Cardiac fibroblast (primary cell): Measurements from ENCODE around the gene C2orf81.

ENCODE experiments used
- DNase-seq, 2 donors: peaks; one replicate each; pipeline versions ENCODE4 v3.0.0 to v3.0.0-alpha.2; 2010; ENCODE audit warnings: low read depth in 2 of 2
- H3K4me3 ChIP-seq, 2 donors: replicated peaks in 1 of 2; 1 replicate in 1 of 2; 2 replicates in 1 of 2; pipeline ENCODE4 v1.5.1; 2011; ENCODE audit warnings: low read depth in 2 of 2, low read length in 2 of 2, mild to moderate bottlenecking in 2 of 2, moderate library complexity in 1 of 2
- CTCF ChIP-seq: IDR thresholded peaks from one replicate; pipeline ENCODE4 v1.5.1; 2011; ENCODE audit warnings: low read depth, mild to moderate bottlenecking, low read length, inconsistent platforms

Gene C2orf81

GRCh38 chr2:74458938-74459363, 37.5 kb upstream of the C2orf81 start:
- peak overlapping the region; percentile 86 to 90 for H3K4me3 ChIP-seq
- peak; percentile 14 to 16 for DNase-seq
- TF ChIP-seq CTCF: no peak

- TF ChIP-seq CTCF: no peak
- H3K4me3 ChIP-seq: peak within 1 kb of the TSS; percentile 86 to 90
- peak; percentile 100 for DNase-seq
These were observed 36.9 kb upstream of the C2orf81 start, which contains the start of gene WBP1 for GRCh38 chr2:74458132-74458937. Gene WBP1, plus strand, starts transcription at chr2:74458438. Its CDS starts 165 bp downstream, at chr2:74458603.

GRCh38 chr2:74457549-74458131, 36.2 kb upstream of the C2orf81 start:
- TF ChIP-seq CTCF: no peak
- no peak for DNase-seq
- peak overlapping the region; percentile 64 to 69 for H3K4me3 ChIP-seq

GRCh38 chr2:74457129-74457548, 35.7 kb upstream of the C2orf81 start:
- H3K4me3 ChIP-seq: peak overlapping the region; percentile 64 to 69
- TF ChIP-seq CTCF: no peak
- DNase-seq: peak; percentile 24 to 43

GRCh38 chr2:74454654-74455511, 33.5 kb upstream of the C2orf81 start, which contains the start of gene INO80B:
Gene INO80B, plus strand, starts transcription at chr2:74455087. Its CDS starts 30 bp downstream, at chr2:74455117.
- DNase-seq: peak; percentile 99
- H3K4me3 ChIP-seq: peak within 1 kb of the TSS; percentile 70 to 80
- TF ChIP-seq CTCF: no peak

- TF ChIP-seq CTCF: no peak
- no peak overlapping the region for H3K4me3 ChIP-seq
- no peak for DNase-seq
These were observed 29.3 kb upstream of the C2orf81 start for GRCh38 chr2:74450570-74451190.
